ENCODE measurements around the gene SRP9.
"Not testable (repeated sequence)": the region's sequence is repeated elsewhere in the genome, so short reads cannot be mapped to it uniquely, and the experiment has no call there.

The SRP9 gene

DNA sequence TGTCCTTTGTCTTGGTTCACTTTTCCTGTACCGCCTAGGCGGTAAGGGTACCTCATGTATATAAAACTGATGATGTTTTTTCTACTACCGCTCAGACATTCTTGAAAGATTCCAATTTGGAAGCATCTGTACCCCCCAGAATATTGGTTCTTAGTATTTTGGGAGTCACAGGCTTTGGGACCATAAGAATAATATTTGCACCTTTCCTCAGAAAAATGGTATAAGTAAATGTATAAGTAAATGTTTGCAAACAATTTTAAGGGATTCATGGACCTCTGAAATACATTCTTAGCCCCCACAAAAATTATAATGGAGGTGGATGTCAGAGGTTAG, 677 bp downstream of the SRP9 start:
- no peak for DNase-seq

DNA sequence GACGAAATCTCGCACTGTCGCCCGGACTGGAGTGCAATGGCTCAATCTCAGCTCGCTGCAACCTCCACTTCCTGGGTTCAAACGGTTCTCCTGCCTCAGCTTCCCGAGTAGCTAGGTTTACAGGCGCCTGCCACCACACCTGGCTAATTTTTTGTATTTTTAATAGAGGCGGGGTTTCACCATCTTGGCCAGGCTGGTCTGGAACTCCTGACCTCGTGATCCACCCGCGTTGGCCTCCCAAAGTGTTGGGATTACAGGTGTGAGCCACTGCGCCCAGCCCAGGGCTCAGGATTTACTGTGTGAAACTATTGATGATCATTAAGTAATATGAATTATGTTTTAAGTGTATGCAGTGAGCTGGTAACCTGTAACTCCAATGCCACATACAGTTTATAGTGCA, 1.5 kb downstream of the SRP9 start:
- DNase-seq: peak; percentile 5

- no peak for DNase-seq
Observed at GRCh38 chr1:225780134-225780533, 2.5 kb downstream of the SRP9 start.

GRCh38 chr1:225780630-225781029, 3.0 kb downstream of the SRP9 start:
- DNase-seq: no peak

DNA sequence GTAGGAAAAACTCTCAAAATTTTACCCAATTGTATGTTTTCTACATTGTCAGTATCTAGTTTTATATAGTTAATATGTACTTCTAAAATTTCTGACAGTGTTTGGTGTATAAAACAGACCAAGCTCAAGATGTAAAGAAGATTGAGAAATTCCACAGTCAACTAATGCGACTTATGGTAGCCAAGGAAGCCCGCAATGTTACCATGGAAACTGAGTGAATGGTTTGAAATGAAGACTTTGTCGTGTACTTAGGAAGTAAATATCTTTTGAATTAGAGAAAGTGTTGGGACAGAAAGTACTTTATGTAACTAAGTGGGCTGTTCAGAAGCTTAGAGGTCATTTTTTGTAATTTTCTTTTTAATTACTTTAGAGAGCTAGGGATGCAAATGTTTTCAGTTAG, 11.5 kb downstream of the SRP9 start:
- not testable (repeated sequence) for DNase-seq

DNA sequence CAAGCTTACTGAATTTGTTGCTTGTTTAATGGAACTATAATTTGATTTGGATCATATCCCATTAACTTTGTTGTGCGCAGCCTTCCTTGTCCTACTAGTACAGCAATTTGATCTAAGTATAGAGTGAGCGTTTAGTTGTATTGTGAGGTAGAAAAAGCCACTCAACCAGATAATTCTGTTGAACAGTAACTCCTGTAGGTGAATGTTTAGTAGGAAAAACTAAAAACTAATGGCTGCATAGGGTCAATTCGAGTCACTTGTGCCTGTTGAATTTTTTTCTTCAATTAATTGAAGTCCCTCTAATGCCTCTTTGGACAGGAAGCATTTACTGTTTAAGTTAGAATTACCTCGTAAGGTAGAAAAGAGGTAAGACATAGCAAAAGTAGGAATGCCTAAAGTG, 17.3 kb downstream of the SRP9 start:
- no peak for DNase-seq

GRCh38 chr1:225796097-225796496, 18.5 kb downstream of the SRP9 start:
- DNase-seq: not testable (repeated sequence)

- not testable (repeated sequence) for DNase-seq
Observed at GRCh38 chr1:225801146-225801545, 23.5 kb downstream of the SRP9 start.

GRCh38 chr1:225806249-225806648, 28.6 kb downstream of the SRP9 start:
- DNase-seq: no peak

- DNase-seq: not testable (repeated sequence)
Observed at GRCh38 chr1:225806736-225807135, 29.1 kb downstream of the SRP9 start.

DNA sequence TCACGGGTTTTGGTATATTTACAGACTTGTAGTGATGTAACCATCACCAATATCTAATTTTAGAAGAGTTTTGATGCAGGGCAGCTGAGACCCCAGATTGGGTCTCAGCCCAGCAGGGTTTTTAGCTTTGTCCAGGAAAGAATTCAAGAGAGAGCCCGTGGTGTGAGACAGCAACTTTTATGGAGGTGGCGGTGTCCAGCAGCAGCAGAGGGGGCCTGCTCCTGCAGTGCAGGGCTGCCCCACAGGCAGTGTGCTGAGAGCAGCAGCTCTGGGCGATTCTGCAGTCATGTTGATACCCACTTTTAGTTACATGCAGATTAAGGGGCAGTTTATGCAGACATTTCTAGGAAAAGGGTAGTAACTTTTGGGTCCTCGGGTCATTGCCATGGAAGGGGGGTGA, 30.5 kb downstream of the SRP9 start:
- DNase-seq: no peak

DNA sequence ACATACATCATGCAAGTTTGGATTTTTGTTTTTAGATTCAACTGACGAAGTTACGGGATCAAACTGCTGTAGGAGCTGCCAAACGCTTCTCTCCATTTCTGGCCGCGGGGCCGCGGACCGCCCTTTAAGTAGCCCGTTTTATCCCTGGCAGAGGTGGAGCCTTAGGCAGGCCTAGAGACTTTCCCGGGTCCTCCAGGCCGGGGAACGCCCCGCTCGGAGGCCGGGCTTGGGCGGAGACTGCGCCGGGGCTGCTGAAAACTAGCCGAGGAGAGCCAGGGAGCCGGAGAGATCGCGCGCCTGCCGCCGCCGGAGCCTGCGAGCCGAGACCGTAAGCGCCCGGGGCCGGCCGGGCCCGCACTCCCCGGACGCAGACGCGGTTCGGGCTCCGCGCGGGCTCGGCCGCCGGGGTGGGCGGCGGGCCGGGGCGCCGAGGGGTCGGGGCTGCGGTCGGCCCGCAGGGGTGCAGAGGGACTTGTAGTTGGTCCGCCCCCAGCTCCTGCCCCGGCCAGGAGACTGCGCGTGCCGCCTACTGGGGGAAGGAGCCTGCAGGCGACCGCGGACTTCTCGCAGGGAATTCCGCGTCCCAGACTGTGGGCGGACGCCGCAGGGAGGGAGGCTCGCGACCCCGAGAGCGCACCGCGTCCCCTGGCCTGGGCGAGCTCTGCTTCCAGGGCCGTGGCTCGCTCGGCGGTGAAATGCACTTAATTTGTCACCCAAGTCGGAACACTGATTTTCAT, 32.4 kb downstream of the SRP9 start, which contains the start of gene EPHX1:
EPHX1 (plus strand) TSS at position 283 of the 737 bp plus-strand sequence. CDS start 18,606 bp downstream, outside the sequence.
- peak; percentile 60 for DNase-seq

GRCh38 chr1:225810579-225811538, 33.2 kb downstream of the SRP9 start:
- DNase-seq: not testable (repeated sequence)

DNA sequence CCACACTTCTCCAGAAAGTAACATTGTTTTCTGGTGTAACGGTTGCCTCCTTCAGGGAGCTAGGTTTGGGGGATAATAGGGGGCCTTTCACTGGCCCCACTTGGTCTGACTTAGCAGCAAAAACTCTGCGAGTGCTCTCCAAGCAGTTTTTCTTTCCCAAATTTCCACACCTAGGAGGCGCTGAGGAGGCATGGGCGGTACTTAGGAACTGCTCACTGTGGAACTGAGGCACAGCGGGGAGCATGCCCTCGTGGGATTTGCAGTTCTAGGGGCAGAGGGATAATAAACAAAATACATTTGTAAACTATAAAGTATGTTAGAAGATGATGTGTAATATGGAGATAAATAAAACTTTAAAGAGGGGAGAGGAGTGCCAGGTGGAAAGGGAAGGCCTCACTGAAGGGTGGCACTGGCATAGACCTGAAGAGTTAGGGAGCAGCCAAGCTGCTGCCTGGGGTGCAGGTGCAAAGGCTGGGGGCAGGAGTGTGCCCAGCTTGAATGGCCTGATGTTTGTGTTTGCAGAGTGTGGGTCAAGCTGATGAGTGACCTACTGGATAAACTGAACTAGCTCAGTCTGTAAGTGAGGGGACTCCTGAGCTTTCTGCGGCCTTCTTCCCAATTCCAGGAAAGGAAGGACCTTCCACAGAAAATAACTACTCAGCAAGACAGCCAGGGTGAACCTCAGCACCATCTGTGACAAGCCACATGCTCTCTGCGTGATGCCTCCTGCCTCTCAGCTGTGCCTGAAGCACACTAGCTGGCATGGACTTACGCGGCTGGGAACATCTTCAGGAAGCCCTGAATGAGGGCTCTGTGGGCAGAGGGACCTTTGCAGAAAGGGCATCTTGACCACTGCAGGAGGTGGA, 34.2 kb downstream of the SRP9 start:
- no peak for DNase-seq

GRCh38 chr1:225812488-225813213, 35.0 kb downstream of the SRP9 start:
- DNase-seq: no peak

- no peak for DNase-seq
Observed at GRCh38 chr1:225813214-225813964, 35.8 kb downstream of the SRP9 start.

DNA sequence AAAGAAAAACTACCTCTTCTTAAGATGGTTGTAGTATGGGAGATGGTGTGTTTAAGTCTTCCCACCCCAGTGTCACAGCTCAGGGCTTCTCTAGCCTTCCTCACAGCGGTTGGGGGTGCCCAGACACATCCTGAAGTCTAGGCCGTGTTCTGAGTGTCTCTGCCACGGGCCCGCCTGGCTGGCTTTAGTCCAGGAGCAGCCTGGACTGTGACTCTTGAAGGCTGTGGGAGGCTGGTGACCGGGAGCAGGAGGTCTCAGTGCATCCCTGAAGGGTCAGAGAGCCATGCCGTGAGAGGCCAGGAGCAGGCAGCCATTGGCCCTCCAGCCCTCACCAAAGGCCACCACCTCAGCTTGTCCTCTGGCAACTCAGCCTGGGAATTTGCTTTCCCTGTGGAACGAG, 36.8 kb downstream of the SRP9 start:
- DNase-seq: no peak

DNA sequence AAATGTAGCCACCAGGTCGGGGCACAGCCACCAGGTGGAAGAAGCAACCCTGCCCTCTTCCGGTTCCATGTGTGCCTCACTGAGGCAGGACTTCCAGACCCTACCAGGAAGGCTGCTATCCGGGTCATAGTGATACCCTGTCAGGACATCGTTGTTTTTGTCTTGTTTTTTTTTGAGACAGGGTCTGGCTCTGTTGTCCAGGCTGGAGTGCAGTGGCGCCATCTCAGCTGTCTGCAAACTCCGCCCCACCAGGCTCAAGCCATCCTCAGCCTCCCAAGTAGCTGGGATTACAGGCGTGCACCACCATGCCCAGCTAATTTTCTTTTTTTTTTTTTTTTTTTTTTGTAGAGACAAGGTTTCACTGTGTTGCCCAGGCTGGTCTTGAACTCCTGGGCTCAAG, 37.5 kb downstream of the SRP9 start:
- not testable (repeated sequence) for DNase-seq

DNA sequence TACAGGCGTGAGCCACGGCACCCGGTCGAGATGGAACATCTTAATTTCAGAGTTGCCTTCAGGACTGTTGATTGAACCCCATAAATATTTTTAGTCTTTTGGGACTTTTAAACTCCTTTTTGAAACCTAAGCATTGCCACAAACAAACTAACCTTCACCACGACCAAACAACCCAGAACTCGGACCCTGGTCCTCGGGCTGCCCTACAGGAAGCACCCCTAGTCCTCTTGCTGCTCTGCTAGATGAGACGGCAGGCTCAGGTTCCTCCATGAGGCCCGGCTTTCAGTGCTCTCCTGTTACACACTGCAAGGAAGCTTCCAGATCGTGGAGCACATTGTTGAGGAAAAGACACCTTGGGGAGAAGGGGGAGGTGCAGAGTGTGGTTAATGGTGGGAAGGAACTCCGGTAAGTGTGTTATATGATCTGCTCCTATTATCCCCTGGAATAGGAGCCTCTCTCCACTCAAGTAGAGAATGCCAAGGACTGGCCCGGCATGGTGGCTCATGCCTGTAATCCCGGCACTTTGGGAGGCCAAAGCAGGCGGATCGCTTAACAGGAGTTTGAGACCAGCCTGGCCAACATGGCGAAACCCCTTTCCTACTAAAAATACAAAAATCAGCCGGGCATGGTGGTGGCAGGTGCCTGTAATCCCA, 38.0 kb downstream of the SRP9 start:
- DNase-seq: no peak

DNA sequence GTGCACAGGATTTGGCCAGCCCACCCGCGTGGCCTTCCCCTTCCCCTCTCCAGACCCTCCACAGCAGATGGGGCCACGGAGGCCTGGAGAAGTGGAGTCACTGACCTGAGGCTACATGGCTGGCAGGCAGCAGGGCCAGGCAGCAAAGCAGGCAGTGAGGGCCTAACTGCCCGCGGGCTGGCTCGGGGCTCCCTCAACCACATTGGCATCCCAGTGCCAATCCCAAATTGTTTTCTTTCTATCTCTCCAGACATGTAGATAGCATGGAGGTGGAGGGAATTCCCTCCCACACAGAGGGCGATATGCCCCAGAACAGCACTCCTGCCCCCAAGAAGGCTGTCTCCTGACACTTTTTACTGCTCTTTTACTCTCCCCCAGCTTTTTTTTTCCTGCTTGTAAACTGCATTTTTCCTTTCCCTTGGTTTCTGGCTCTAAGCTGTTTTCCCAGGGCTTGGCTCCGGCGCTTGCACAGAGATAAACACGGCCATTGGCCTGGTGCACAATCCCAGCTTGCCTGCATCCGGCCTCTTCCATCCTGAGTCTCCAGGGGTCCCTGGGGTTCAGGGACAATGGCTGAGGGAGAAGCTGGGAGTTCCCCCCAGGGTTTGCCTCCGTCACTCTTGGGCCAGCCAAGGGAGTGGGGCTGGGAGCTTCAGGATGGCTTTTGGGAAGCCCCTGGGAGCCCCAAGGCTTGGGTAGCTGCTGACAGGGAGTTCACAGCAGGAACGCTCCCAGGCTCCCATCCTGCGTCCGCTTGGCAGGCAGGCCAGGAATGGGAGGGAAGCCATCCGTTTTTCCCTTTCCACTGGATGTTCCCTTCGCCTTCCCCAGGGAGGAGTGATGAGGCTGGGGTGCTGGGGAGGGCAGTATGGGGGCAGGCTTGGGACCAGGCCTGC, 39.3 kb downstream of the SRP9 start:
- no peak for DNase-seq

Data from CD4-positive, alpha-beta T cell treated with Interleukin-10 for 1 hour (primary cell).